ENCODE results near the gene BHLHE41. TPM values are rescaled to one million over a fixed set of nuclear protein-coding genes. Genes with fewer than 3 reads are reported as not detected.

Gene BHLHE41
- total RNA-seq, 2 donors from 2014 or later: 0.11 to 3.5 TPM

GRCh38 chr12:26156201-26156871 is 31.5 kb upstream of the BHLHE41 start:
- Histone ChIP-seq H3K4me3 (ENCODE audit: low read length) (no peak overlapping the region), H3K9ac (ENCODE audit: extremely low read depth, low read length, poor library complexity, severe bottlenecking) (no peak overlapping the region), H3K9me3 (ENCODE audit: control insufficient read depth, low read length) (no peaks in the 10 kb centered on the region), H3K27me3 (ENCODE audit: control insufficient read depth, insufficient read depth, low read length, poor library complexity, severe bottlenecking) (no peaks in the 10 kb centered on the region), H3K36me3 (ENCODE audit: control insufficient read depth, insufficient read depth, low read length) (no peaks in the 10 kb centered on the region), H3K4me1 (ENCODE audit: control insufficient read depth, insufficient read depth, low read length) (no peaks in the 10 kb centered on the region), H3K27ac (ENCODE audit: low read depth, low read length) (no peak overlapping the region)
- DNase-seq: no peak
- H3K27ac Mint-ChIP-seq: no peak overlapping the region
- H3K4me1 Mint-ChIP-seq: peaks cover 21% of the 10 kb centered on the region
- no peaks in the 10 kb centered on the region for H3K36me3 Mint-ChIP-seq (ENCODE audit: low read depth)
- H3K27me3 Mint-ChIP-seq (ENCODE audit: insufficient read depth): peaks cover 2% of the 10 kb centered on the region
- H3K9me3 Mint-ChIP-seq: no peaks in the 10 kb centered on the region
- H3K4me3 Mint-ChIP-seq: no peak overlapping the region
- TF ChIP-seq CTCF (conservative IDR thresholded peaks at IDR 0.05): no peak
- WGBS, 2 experiments (ENCODE audit: insufficient coverage in 1 of 2, insufficient read length in 1 of 2): 91 to 92% methylated on average over 17 of the region's 17 CpGs

DNA sequence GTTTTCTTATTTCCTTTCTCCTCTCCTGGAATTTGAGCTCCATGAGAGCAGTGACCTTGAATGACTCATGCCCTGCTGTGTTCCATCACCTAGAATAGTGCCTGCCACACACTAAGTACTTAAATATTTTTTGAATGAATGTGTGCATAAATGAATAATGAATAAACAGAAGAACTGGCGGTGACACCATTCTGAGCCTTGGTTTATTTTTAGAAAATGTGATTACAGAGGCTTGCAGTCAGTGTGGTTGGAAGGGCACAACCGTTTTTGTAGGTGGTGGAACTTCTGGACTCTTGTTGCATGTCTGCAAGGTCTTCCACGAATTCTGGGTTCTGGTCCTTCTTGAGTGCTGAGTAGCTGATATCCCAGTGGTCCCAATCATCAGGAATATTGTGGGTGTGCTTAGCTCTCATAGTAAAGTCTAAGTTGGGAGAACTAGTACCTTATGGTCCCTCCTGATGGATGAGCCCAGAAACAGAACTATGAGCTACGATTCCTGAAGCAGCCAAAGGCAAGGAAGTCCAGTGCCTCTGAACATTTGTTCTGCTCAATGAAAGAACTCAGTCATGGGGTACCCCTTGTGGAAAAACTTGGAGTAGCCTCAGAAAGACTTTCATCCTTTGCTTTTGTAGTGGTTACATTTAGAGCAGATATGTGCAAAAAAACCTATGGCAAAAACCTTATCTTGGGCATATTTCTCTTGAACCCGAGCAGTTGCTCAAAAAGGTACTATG is 28.8 kb upstream of the BHLHE41 start:
- TF ChIP-seq CTCF (conservative IDR thresholded peaks at IDR 0.05): peak; percentile 39
- Histone ChIP-seq H3K36me3 (ENCODE audit: control insufficient read depth, insufficient read depth, low read length) (no peaks in the 10 kb centered on the region), H3K27me3 (ENCODE audit: control insufficient read depth, insufficient read depth, low read length, poor library complexity, severe bottlenecking) (no peaks in the 10 kb centered on the region), H3K9me3 (ENCODE audit: control insufficient read depth, low read length) (no peaks in the 10 kb centered on the region), H3K9ac (ENCODE audit: extremely low read depth, low read length, poor library complexity, severe bottlenecking) (no peak overlapping the region), H3K4me3 (ENCODE audit: low read length) (no peak overlapping the region), H3K27ac (ENCODE audit: low read depth, low read length) (no peak overlapping the region), H3K4me1 (ENCODE audit: control insufficient read depth, insufficient read depth, low read length) (no peaks in the 10 kb centered on the region)
- Mint-ChIP-seq H3K27ac (no peak overlapping the region), H3K4me1 (peaks cover 21% of the 10 kb centered on the region), H3K4me3 (no peak overlapping the region), H3K27me3 (ENCODE audit: insufficient read depth) (no peaks in the 10 kb centered on the region), H3K9me3 (no peaks in the 10 kb centered on the region), H3K36me3 (ENCODE audit: low read depth) (no peaks in the 10 kb centered on the region)
- DNase-seq: no peak
- WGBS, 2 experiments (ENCODE audit: insufficient coverage in 1 of 2, insufficient read length in 1 of 2): 87 to 92% methylated on average over 4 to 5 of the region's 5 CpGs

DNA sequence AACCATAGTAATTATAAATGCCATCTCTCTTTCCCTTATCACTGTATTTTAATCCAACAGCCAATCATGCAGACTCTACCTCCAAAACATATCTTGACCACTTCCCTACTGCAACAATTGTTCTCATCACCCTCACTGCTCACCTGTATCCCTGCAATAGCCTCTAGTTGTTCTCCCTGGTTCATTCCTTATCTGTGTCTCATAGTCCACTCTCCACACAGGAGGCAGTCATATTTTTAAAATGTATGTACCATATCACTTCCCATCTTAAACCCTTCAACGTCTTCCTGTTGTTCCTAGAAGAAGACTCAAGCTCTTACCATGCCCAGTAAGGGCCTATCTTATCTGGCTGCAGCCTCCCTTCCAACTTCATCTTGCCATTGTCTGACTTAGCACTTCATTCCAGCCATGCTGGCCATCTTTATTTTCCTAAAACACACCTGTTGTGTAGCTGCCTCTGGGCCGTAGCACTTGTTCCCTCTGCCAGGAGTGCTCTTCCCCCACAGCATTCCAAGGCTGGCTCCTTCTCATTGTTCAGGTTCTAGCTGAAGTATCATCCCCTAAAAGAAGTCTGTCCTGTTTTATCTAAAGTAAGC is 27.8 kb upstream of the BHLHE41 start:
- Mint-ChIP-seq H3K36me3 (ENCODE audit: low read depth) (no peaks in the 10 kb centered on the region), H3K4me1 (peaks cover 18% of the 10 kb centered on the region), H3K27ac (no peak overlapping the region), H3K9me3 (no peaks in the 10 kb centered on the region), H3K4me3 (no peak overlapping the region), H3K27me3 (ENCODE audit: insufficient read depth) (no peaks in the 10 kb centered on the region)
- no peak for DNase-seq
- H3K27me3 ChIP-seq (ENCODE audit: control insufficient read depth, insufficient read depth, low read length, poor library complexity, severe bottlenecking): no peaks in the 10 kb centered on the region
- no peak overlapping the region for H3K9ac ChIP-seq (ENCODE audit: extremely low read depth, low read length, poor library complexity, severe bottlenecking)
- no peaks in the 10 kb centered on the region for H3K9me3 ChIP-seq (ENCODE audit: control insufficient read depth, low read length)
- 88 to 90% methylated on average over 2 of the region's 2 CpGs for WGBS, 2 experiments (ENCODE audit: insufficient coverage in 1 of 2, insufficient read length in 1 of 2)
- H3K4me3 ChIP-seq (ENCODE audit: low read length): no peak overlapping the region
- TF ChIP-seq CTCF (conservative IDR thresholded peaks at IDR 0.05): no peak
- H3K36me3 ChIP-seq (ENCODE audit: control insufficient read depth, insufficient read depth, low read length): no peaks in the 10 kb centered on the region
- no peaks in the 10 kb centered on the region for H3K4me1 ChIP-seq (ENCODE audit: control insufficient read depth, insufficient read depth, low read length)
- H3K27ac ChIP-seq (ENCODE audit: low read depth, low read length): no peak overlapping the region

Data from endodermal cell (in vitro differentiated cells).